HEK293T (cell line): ENCODE data around the gene GJB2.

ENCODE experiments used
- ARNT ChIP-seq: fragments of 450-650 bp; IDR thresholded peaks from 2 replicates; pipeline ENCODE4 v1.6.1; 2017; ENCODE audit warnings: mild to moderate bottlenecking
- BHLHE40 ChIP-seq: fragments of 450-650 bp; IDR thresholded peaks from 2 replicates; pipeline ENCODE4 v1.6.1; 2016; ENCODE audit warnings: mild to moderate bottlenecking, moderate library complexity, borderline replicate concordance
- CTBP1 ChIP-seq: fragments of 450-650 bp; IDR thresholded peaks from 2 replicates; pipeline ENCODE4 v1.6.1; 2016; ENCODE audit warnings: borderline replicate concordance
- FOXA1 ChIP-seq: fragments of 450-650 bp; IDR thresholded peaks from 2 replicates; pipeline ENCODE4 v1.6.1; 2016; ENCODE audit warnings: mild to moderate bottlenecking
- FOXK2 ChIP-seq: fragments of 450-650 bp; IDR thresholded peaks from 2 replicates; pipeline ENCODE4 v1.6.1; 2016; ENCODE audit warnings: mild to moderate bottlenecking
- FOXM1 ChIP-seq: fragments of 450-650 bp; IDR thresholded peaks from 2 replicates; pipeline ENCODE4 v1.6.1; 2017; ENCODE audit warnings: mild to moderate bottlenecking, borderline replicate concordance
- HDGF ChIP-seq: fragments of 450-650 bp; IDR thresholded peaks from 2 replicates; pipeline ENCODE4 v1.6.1; 2017; ENCODE audit warnings: antibody characterized with exemption, borderline replicate concordance
- L3MBTL2 ChIP-seq: fragments of 450-650 bp; conservative IDR thresholded peaks from 2 replicates; pipeline ENCODE4 v1.6.1; 2016; ENCODE audit warnings: mild to moderate bottlenecking
- SP1 ChIP-seq: fragments of 450-650 bp; IDR thresholded peaks from 2 replicates; pipeline ENCODE4 v1.6.1; 2017
- SUZ12 ChIP-seq: fragments of 450-650 bp; IDR thresholded peaks from 2 replicates; pipeline ENCODE4 v1.6.1; 2016; ENCODE audit warnings: mild to moderate bottlenecking
- TARDBP ChIP-seq: fragments of 450-650 bp; IDR thresholded peaks from 2 replicates; pipeline ENCODE4 v1.6.1; 2016
- ZNF384 ChIP-seq: fragments of 450-650 bp; IDR thresholded peaks from 2 replicates; pipeline ENCODE4 v1.6.1; 2016
- TF ChIP-seq, protein P1 (sequence below): fragments of 450-650 bp; IDR thresholded peaks from 2 replicates; pipeline ENCODE4 v1.6.1; 2016

DNA sequence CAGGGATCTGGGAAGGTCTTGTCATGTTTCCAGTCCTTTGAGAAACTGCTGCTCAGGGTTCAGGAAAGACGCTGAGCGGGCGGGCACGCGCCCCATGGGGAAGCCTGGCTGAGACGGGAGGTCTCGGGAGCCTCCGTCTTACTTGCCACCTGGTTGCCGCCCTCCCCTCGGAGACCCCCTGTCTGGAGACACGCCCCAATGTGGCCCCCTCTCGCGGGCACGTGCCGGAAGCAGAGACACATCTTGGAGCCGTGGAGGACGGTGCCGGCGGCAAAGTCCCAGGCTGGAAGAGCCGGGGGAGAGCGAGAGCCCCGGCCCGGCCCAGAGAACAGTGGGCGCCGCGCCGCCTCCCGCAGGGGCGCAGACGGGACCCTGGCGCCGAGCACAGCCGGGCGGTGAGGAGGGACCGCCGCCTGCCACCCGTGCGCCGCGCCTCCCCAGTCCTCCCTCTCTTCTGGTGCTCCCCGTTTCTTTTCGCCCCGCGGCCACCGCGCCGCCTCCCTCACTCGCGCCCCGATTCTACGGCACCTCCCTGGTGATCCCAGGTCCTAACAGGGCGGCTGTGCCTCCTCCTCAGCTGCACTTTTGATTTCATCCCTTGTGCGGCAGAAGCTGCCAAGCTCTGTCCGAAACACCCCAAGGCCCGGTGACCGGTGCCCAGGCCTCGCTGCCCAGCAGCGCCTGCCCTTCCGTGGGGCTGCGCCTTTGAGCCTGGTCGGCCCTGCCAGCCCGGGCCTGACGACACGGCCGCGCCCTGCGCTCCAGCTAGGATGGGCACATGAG lies 15.5 kb downstream of the GJB2 start:
- TF ChIP-seq BHLHE40 (no peak), SP1 (no peak), FOXA1 (no peak), ZNF384 (no peak), FOXM1 (no peak), ARNT (no peak), SUZ12 (no peak), L3MBTL2 (no peak), HDGF (no peak), FOXK2 (no peak), CTBP1 (no peak), TARDBP (no peak)
- TF ChIP-seq, protein P1, sequence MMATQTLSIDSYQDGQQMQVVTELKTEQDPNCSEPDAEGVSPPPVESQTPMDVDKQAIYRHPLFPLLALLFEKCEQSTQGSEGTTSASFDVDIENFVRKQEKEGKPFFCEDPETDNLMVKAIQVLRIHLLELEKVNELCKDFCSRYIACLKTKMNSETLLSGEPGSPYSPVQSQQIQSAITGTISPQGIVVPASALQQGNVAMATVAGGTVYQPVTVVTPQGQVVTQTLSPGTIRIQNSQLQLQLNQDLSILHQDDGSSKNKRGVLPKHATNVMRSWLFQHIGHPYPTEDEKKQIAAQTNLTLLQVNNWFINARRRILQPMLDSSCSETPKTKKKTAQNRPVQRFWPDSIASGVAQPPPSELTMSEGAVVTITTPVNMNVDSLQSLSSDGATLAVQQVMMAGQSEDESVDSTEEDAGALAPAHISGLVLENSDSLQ = no peak
